IMR-90 (cell line): Measurements from ENCODE around the gene EXOC4. TPM values are rescaled to one million over a fixed set of nuclear protein-coding genes. Genes with fewer than 3 reads are reported as not detected.

Experiments used
- ATAC-seq: fragments of 200-7000 bp; cut with Tn5 transposase; 2 replicates; pipeline ENCODE4 v1.9.1; 2020; ENCODE audit warnings: low read depth, mild to moderate bottlenecking, moderate library complexity
- BruUV-seq: library from RNA; stranded (reverse); fragments of 400-500 nt; replicated peaks from 2 replicates; lab custom pipeline; 2021; lab: Mats Ljungman, UMichigan
- CTCF ChIA-PET: fragments of 300-600 bp; formaldehyde crosslinking; extraction: SDS; loops from one replicate; lab custom pipeline; 2021; ENCODE audit warnings: antibody characterized with exemption; lab: Yijun Ruan, JAX
- POLR2A ChIA-PET: fragments of 300-600 bp; sonication (Branson Sonifier 250); formaldehyde crosslinking; loops from one replicate; lab custom pipeline; 2022; ENCODE audit warnings: antibody characterized with exemption; ENCODE audit not compliant: unreplicated experiment; lab: Charles Lee
- DNase-seq: peaks from one replicate; pipeline ENCODE4 v3.0.0; 2013
- H2AFZ ChIP-seq: replicated peaks from 2 replicates; pipeline ENCODE3; 2013; ENCODE audit warnings: low read length, mild to moderate bottlenecking; ENCODE audit not compliant: poor library complexity
- H2AK5ac ChIP-seq: 2 replicates; pipeline ENCODE4 v1.6.1; 2013; ENCODE audit warnings: low read depth, low read length, inconsistent platforms
- H2AK9ac ChIP-seq: replicated peaks from 2 replicates; pipeline ENCODE3; 2013; ENCODE audit warnings: mild to moderate bottlenecking, low read depth, low read length, moderate library complexity; ENCODE audit not compliant: poor library complexity
- H2BK120ac ChIP-seq: 2 replicates; pipeline ENCODE4 v1.6.1; 2013; ENCODE audit warnings: low read depth, low read length, inconsistent platforms
- H2BK15ac ChIP-seq: 3 replicates; pipeline ENCODE4 v1.6.1; 2013; ENCODE audit warnings: low read depth, low read length, inconsistent platforms
- H2BK20ac ChIP-seq: 2 replicates; pipeline ENCODE4 v1.6.1; 2013; ENCODE audit warnings: low read depth, mild to moderate bottlenecking, inconsistent platforms, low read length, moderate library complexity
- H2BK5ac ChIP-seq: 2 replicates; pipeline ENCODE4 v1.6.1; 2013; ENCODE audit warnings: mild to moderate bottlenecking, low read depth, low read length, inconsistent platforms; ENCODE audit not compliant: poor library complexity, severe bottlenecking
- H3K14ac ChIP-seq: replicated peaks from 2 replicates; pipeline ENCODE4 v1.6.1; 2013; ENCODE audit warnings: low read depth, low read length, inconsistent platforms
- H3K18ac ChIP-seq: 2 replicates; pipeline ENCODE4 v1.6.1; 2013; ENCODE audit warnings: low read depth, low read length, control low read depth
- H3K23ac ChIP-seq: 2 replicates; pipeline ENCODE4 v1.6.1; 2013; ENCODE audit warnings: low read depth, low read length, inconsistent platforms
- H3K27ac ChIP-seq: 2 replicates; pipeline ENCODE4 v1.5.1; 2013; ENCODE audit warnings: mild to moderate bottlenecking, control low read depth, low read length; ENCODE audit not compliant: insufficient read depth
- H3K27me3 ChIP-seq: 2 replicates; pipeline ENCODE4 v1.6.1; 2013; ENCODE audit warnings: low read length; ENCODE audit not compliant: control insufficient read depth, insufficient read depth
- H3K36me3 ChIP-seq: 2 replicates; pipeline ENCODE4 v1.6.1; 2013; ENCODE audit warnings: low read length, mixed read lengths; ENCODE audit not compliant: control insufficient read depth, insufficient read depth
- H3K4ac ChIP-seq: 2 replicates; pipeline ENCODE4 v1.6.1; 2013; ENCODE audit warnings: low read depth, low read length, inconsistent platforms
- H3K4me1 ChIP-seq: 2 replicates; pipeline ENCODE4 v1.6.1; 2013; ENCODE audit warnings: low read length, mixed read lengths; ENCODE audit not compliant: control insufficient read depth, insufficient read depth
- H3K4me2 ChIP-seq: 2 replicates; pipeline ENCODE4 v1.6.1; 2013; ENCODE audit warnings: low read depth, mild to moderate bottlenecking, control low read depth, low read length, moderate library complexity
- H3K4me3 ChIP-seq: 2 replicates; pipeline ENCODE4 v1.5.1; 2013; ENCODE audit warnings: low read depth, mild to moderate bottlenecking, control low read depth, low read length, moderate library complexity; ENCODE audit not compliant: insufficient read depth
- H3K56ac ChIP-seq: 2 replicates; pipeline ENCODE4 v1.6.1; 2013; ENCODE audit warnings: low read length, inconsistent platforms; ENCODE audit not compliant: insufficient read depth; ENCODE audit errors: extremely low read depth
- H3K79me1 ChIP-seq, 2 experiments: 2 replicates each; pipeline ENCODE4 v1.6.1; 2013; ENCODE audit warnings: low read length in 2 of 2, inconsistent platforms in 1 of 2, low read depth in 1 of 2
- H3K9ac ChIP-seq: 2 replicates; pipeline ENCODE4 v1.6.1; 2013; ENCODE audit warnings: low read depth, low read length, control low read depth
- H3K9me1 ChIP-seq: 2 replicates; pipeline ENCODE4 v1.6.1; 2013; ENCODE audit warnings: low read length, inconsistent platforms; ENCODE audit not compliant: insufficient read depth
- H3K9me3 ChIP-seq: 2 replicates; pipeline ENCODE4 v1.6.1; 2013; ENCODE audit warnings: low read length; ENCODE audit not compliant: control insufficient read depth, insufficient read depth
- H4K20me1 ChIP-seq: 2 replicates; pipeline ENCODE4 v1.6.1; 2013; ENCODE audit warnings: low read length, inconsistent platforms; ENCODE audit not compliant: insufficient read depth
- H4K5ac ChIP-seq: 2 replicates; pipeline ENCODE4 v1.6.1; 2013; ENCODE audit warnings: mild to moderate bottlenecking, low read depth, low read length, control low read depth
- H4K8ac ChIP-seq, 2 experiments: 2 replicates each; pipeline ENCODE4 v1.6.1; 2013; ENCODE audit warnings: low read depth in 2 of 2, low read length in 2 of 2, control low read depth in 1 of 2, inconsistent platforms in 1 of 2
- H4K91ac ChIP-seq: 2 replicates; pipeline ENCODE4 v1.6.1; 2013; ENCODE audit warnings: low read depth, low read length, inconsistent platforms; ENCODE audit not compliant: insufficient read depth
- CHD1 ChIP-seq: IDR thresholded peaks from 2 replicates; pipeline ENCODE4 v1.6.1; 2012; ENCODE audit warnings: low read depth, low read length, improper control_type of control experiment
- whole genome bisulfite sequencing, 2 experiments: methylation state at CpG; one replicate each; pipeline versions ENCODE4 v1.1.5 to v1.1.7; 2013; ENCODE audit warnings: missing lambda C conversion rate in 2 of 2; ENCODE audit not compliant: insufficient read length in 1 of 2; ENCODE audit errors: extremely low coverage in 2 of 2; 5-methylcytosine and 5-hydroxymethylcytosine counted together
- dilution Hi-C: fragments of 300-500 bp; cut with HindIII; formaldehyde crosslinking; loops from one replicate; pipeline ENCODE4 v1.14.3; 2018; ENCODE audit warnings: low sequenced_read_pairs; ENCODE audit not compliant: unreplicated experiment
- in situ Hi-C: fragments of 300-500 bp; cut with MboI; formaldehyde crosslinking; loops from 3 replicates; pipeline ENCODE4 v1.14.3; 2019; ENCODE audit warnings: low sequenced_read_pairs, inconsistent platforms, mixed read lengths
- intact Hi-C: fragments of 100-400 bp; cut with micrococcal nuclease; formaldehyde crosslinking; loops from 2 replicates; pipeline ENCODE4 v1.10.0; 2022
- polyA plus RNA-seq, 3 experiments: library from polyadenylated mRNA; depleted of rRNA; stranded (reverse); fragments of >200 nt; gene quantifications; 2 replicates each; pipeline ENCODE4 v1.2.3, GENCODE V29; 2012; ENCODE audit warnings: low replicate concordance in 1 of 3
- total RNA-seq: library from RNA; depleted of rRNA; stranded (reverse); fragments of >200 nt; gene quantifications from 2 replicates; pipeline ENCODE4 v1.2.3, GENCODE V29; 2012

Gene EXOC4
- total and polyA plus RNA-seq, 2 of the 4 experiments (the other 2 are of a cell fraction) = 25.4 to 94.6 TPM

GRCh38 chr7:133828906-133829305, 576.0 kb downstream of the EXOC4 start:
- Histone ChIP-seq H3K79me1 (no peaks in the 10 kb centered on the region), H2AK9ac (no peak overlapping the region), H4K5ac (no peak overlapping the region), H3K18ac (no peak overlapping the region), H2BK120ac (no peak overlapping the region), H3K9ac (no peak overlapping the region), H3K14ac (no peak overlapping the region), H4K8ac (no peak overlapping the region), H3K4me3 (no peak overlapping the region), H3K36me3 (no peaks in the 10 kb centered on the region), H3K56ac (no peak overlapping the region), H2BK20ac (no peak overlapping the region), H3K23ac (no peak overlapping the region), H3K27me3 (no peaks in the 10 kb centered on the region), H2AK5ac (no peak overlapping the region; the same call in 1 of the 2 replicates), H3K4me1 (peaks cover 5% of the 10 kb centered on the region; the same call in 1 of the 2 replicates), H2AFZ (no peak overlapping the region), H4K91ac (no peak overlapping the region), H4K20me1 (no peaks in the 10 kb centered on the region), H3K9me3 (no peaks in the 10 kb centered on the region), H2BK5ac (no peak overlapping the region), H3K27ac (no peak overlapping the region), H3K4ac (no peak overlapping the region), H2BK15ac (no peak overlapping the region), H3K4me2 (no peak overlapping the region), H3K9me1 (no peaks in the 10 kb centered on the region)
- BruUV-seq = no TSS peak
- TF ChIP-seq CHD1 = no peak
- POLR2A ChIA-PET = no interaction called here
- ATAC-seq = no peak
- dilution Hi-C loops (no loop called here), intact Hi-C loops (no loop called here), in situ Hi-C loops (no loop called here)
- WGBS, 2 experiments = 83% methylated on average over 2 of the region's 4 CpGs; no CpG with 5 or more reads in 1 of the 2 experiments
- no peak for DNase-seq
- CTCF ChIA-PET = no interaction called here
